RWPE2 (cell line): Measurements from ENCODE around the gene SMG1.
"Not testable (repeated sequence)": the region's sequence is repeated elsewhere in the genome, so short reads cannot be mapped to it uniquely, and the experiment has no call there.

ENCODE experiments used
- ATAC-seq: fragments of 200-7000 bp; cut with Tn5 transposase; 3 replicates; pipeline ENCODE4 v1.9.1; 2021; ENCODE audit warnings: low read depth
- DNase-seq: peaks from one replicate; pipeline ENCODE4 v3.0.0-alpha.2; 2020; ENCODE audit warnings: low spot score
- H3K27ac ChIP-seq: fragments of 450-650 bp; 2 replicates; pipeline ENCODE4 v1.5.1; 2017; ENCODE audit warnings: mild to moderate bottlenecking; ENCODE audit not compliant: poor library complexity, severe bottlenecking
- H3K27me3 ChIP-seq: fragments of 250-450 bp; sonication (Bioruptor Pico); 2 replicates; pipeline ENCODE4 v1.5.1; 2021; ENCODE audit warnings: mild to moderate bottlenecking, moderate library complexity; ENCODE audit not compliant: insufficient read depth, poor library complexity, severe bottlenecking
- H3K36me3 ChIP-seq: fragments of 250-450 bp; sonication (Bioruptor Pico); 2 replicates; pipeline ENCODE4 v1.5.1; 2020; ENCODE audit warnings: low read depth, mild to moderate bottlenecking, moderate library complexity
- H3K4me1 ChIP-seq: fragments of 250-450 bp; sonication (Bioruptor Pico); 2 replicates; pipeline ENCODE4 v1.5.1; 2021; ENCODE audit warnings: mild to moderate bottlenecking, moderate library complexity; ENCODE audit not compliant: insufficient read depth, poor library complexity, severe bottlenecking
- H3K4me3 ChIP-seq: fragments of 250-450 bp; sonication (Bioruptor Pico); 2 replicates; pipeline ENCODE4 v1.5.1; 2021; ENCODE audit warnings: mild to moderate bottlenecking, moderate library complexity; ENCODE audit not compliant: severe bottlenecking
- H3K9me3 ChIP-seq: fragments of 250-450 bp; sonication (Bioruptor Pico); 2 replicates; pipeline ENCODE4 v1.5.1; 2021; ENCODE audit warnings: mild to moderate bottlenecking, moderate library complexity; ENCODE audit not compliant: severe bottlenecking
- CTCF ChIP-seq: fragments of 450-650 bp; IDR thresholded peaks from one replicate; pipeline ENCODE4 v1.5.1; 2017; ENCODE audit warnings: mild to moderate bottlenecking, moderate library complexity; ENCODE audit not compliant: poor library complexity, severe bottlenecking

SMG1 gene

GRCh38 chr16:18965555-18965954 is 39.3 kb upstream of the SMG1 start:
- TF ChIP-seq CTCF = no peak
- no peak overlapping the region for H3K4me3 ChIP-seq
- no peaks in the 10 kb centered on the region for H3K9me3 ChIP-seq
- no peaks in the 10 kb centered on the region for H3K36me3 ChIP-seq
- no peak for ATAC-seq
- DNase-seq = no peak
- H3K27me3 ChIP-seq = no peaks in the 10 kb centered on the region
- H3K4me1 ChIP-seq = peaks cover 17% of the 10 kb centered on the region
- H3K27ac ChIP-seq = no peak overlapping the region

- no peak for TF ChIP-seq CTCF
- H3K4me1 ChIP-seq = peaks cover 20% of the 10 kb centered on the region
- no peaks in the 10 kb centered on the region for H3K9me3 ChIP-seq
- DNase-seq = no peak
- no peak for ATAC-seq
- H3K27ac ChIP-seq = no peak overlapping the region
- H3K4me3 ChIP-seq = no peak overlapping the region
- H3K36me3 ChIP-seq = no peaks in the 10 kb centered on the region
- H3K27me3 ChIP-seq = no peaks in the 10 kb centered on the region
Observed at GRCh38 chr16:18959031-18959505, 32.9 kb upstream of the SMG1 start.

- Histone ChIP-seq H3K4me1 (peaks cover 20% of the 10 kb centered on the region), H3K4me3 (no peak overlapping the region), H3K27me3 (no peaks in the 10 kb centered on the region), H3K36me3 (no peaks in the 10 kb centered on the region), H3K9me3 (no peaks in the 10 kb centered on the region), H3K27ac (no peak overlapping the region)
- TF ChIP-seq CTCF = no peak
- ATAC-seq = peak; percentile 31; the same call in 2 of the 3 replicates
- no peak for DNase-seq
Observed at GRCh38 chr16:18958621-18959029, 32.4 kb upstream of the SMG1 start.

GRCh38 chr16:18956658-18957241 is 30.5 kb upstream of the SMG1 start:
- H3K27me3 ChIP-seq, H3K9me3 ChIP-seq, H3K27ac ChIP-seq, ATAC-seq, H3K4me3 ChIP-seq, H3K36me3 ChIP-seq, H3K4me1 ChIP-seq, DNase-seq: not testable (repeated sequence)

GRCh38 chr16:18955874-18956580 is 29.8 kb upstream of the SMG1 start:
- H3K27me3 ChIP-seq, H3K9me3 ChIP-seq, ATAC-seq, DNase-seq, H3K4me1 ChIP-seq, H3K27ac ChIP-seq, H3K4me3 ChIP-seq, H3K36me3 ChIP-seq: not testable (repeated sequence)

- H3K27me3 ChIP-seq = no peaks in the 10 kb centered on the region
- no peaks in the 10 kb centered on the region for H3K36me3 ChIP-seq
- ATAC-seq = no peak
- no peaks in the 10 kb centered on the region for H3K9me3 ChIP-seq
- H3K4me3 ChIP-seq = no peak overlapping the region
- no peak for DNase-seq
- TF ChIP-seq CTCF = no peak
- no peak overlapping the region for H3K27ac ChIP-seq
- no peaks in the 10 kb centered on the region for H3K4me1 ChIP-seq
Observed at GRCh38 chr16:18953547-18953946, 27.3 kb upstream of the SMG1 start.
